A673 (cell line): ENCODE measurements around the gene FBXW12. TPM values are rescaled to one million over a fixed set of nuclear protein-coding genes. Genes with fewer than 3 reads are reported as not detected.

ENCODE experiments used
- BruUV-seq: library from RNA; stranded (reverse); fragments of 400-500 nt; replicated peaks from 2 replicates; lab custom pipeline; 2021; lab: Mats Ljungman, UMichigan
- CTCF ChIA-PET: fragments of 300-600 bp; sonication (Branson Sonifier 250); formaldehyde crosslinking; loops from one replicate; lab custom pipeline; 2022; ENCODE audit warnings: antibody characterized with exemption; lab: Charles Lee
- POLR2A ChIA-PET: fragments of 300-600 bp; sonication (Branson Sonifier 250); formaldehyde crosslinking; loops from one replicate; lab custom pipeline; 2022; ENCODE audit warnings: antibody characterized with exemption; ENCODE audit not compliant: low non-redundant PET; lab: Charles Lee
- DNase-seq: peaks from one replicate; pipeline ENCODE4 v3.0.0-alpha.2; 2015; ENCODE audit warnings: low spot score
- H3K27ac ChIP-seq: fragments of 200-600 bp; sonication (generic); 2 replicates; pipeline ENCODE4 v1.5.1; 2016; ENCODE audit warnings: mixed run types, low read depth, mild to moderate bottlenecking, mixed read lengths, antibody characterized with exemption, low read length; ENCODE audit not compliant: poor library complexity, severe bottlenecking
- H3K27me3 ChIP-seq: fragments of 200-600 bp; sonication (generic); replicated peaks from 2 replicates; pipeline ENCODE4 v1.6.1; 2017; ENCODE audit warnings: mixed run types, low read depth, mild to moderate bottlenecking, mixed read lengths, antibody characterized with exemption, low read length; ENCODE audit not compliant: insufficient read depth, poor library complexity
- H3K36me3 ChIP-seq: fragments of 200-600 bp; sonication (generic); 2 replicates; pipeline ENCODE4 v1.6.1; 2016; ENCODE audit warnings: mixed run types, mild to moderate bottlenecking, mixed read lengths, antibody characterized with exemption, low read length; ENCODE audit not compliant: insufficient read depth, poor library complexity, severe bottlenecking
- H3K4me1 ChIP-seq: fragments of 200-600 bp; sonication (generic); 2 replicates; pipeline ENCODE4 v1.6.1; 2017; ENCODE audit warnings: mixed run types, mild to moderate bottlenecking, mixed read lengths, antibody characterized with exemption, low read length; ENCODE audit not compliant: insufficient read depth, poor library complexity, severe bottlenecking
- H3K4me3 ChIP-seq: fragments of 200-600 bp; sonication (generic); 2 replicates; pipeline ENCODE4 v1.5.1; 2016; ENCODE audit warnings: low read depth, mixed run types, mild to moderate bottlenecking, mixed read lengths, low read length; ENCODE audit not compliant: poor library complexity, severe bottlenecking
- H3K9me3 ChIP-seq: fragments of 200-600 bp; sonication (generic); 2 replicates; pipeline ENCODE4 v1.6.1; 2016; ENCODE audit warnings: mixed run types, low read depth, mild to moderate bottlenecking, mixed read lengths, antibody characterized with exemption, low read length; ENCODE audit not compliant: poor library complexity, severe bottlenecking
- EZH2 ChIP-seq: fragments of 200-600 bp; sonication (generic); IDR thresholded peaks from 2 replicates; pipeline ENCODE4 v1.6.1; 2017; ENCODE audit warnings: borderline replicate concordance, low read depth, mild to moderate bottlenecking, mixed read lengths, antibody characterized with exemption, low read length; ENCODE audit not compliant: poor library complexity, severe bottlenecking
- intact Hi-C: fragments of 100-400 bp; cut with micrococcal nuclease; formaldehyde crosslinking; loops from one replicate; pipeline ENCODE4 v1.10.0; 2022; ENCODE audit not compliant: unreplicated experiment
- total RNA-seq: library from RNA; stranded (reverse); gene quantifications from 2 replicates; pipeline ENCODE4 v1.2.3, GENCODE V29; 2021
- TF ChIP-seq, protein P1 (sequence below): fragments of 300-800, 200-600 bp; sonication (generic); conservative IDR thresholded peaks from 2 replicates; pipeline ENCODE4 v1.5.1; 2017; ENCODE audit warnings: low read depth, mild to moderate bottlenecking, antibody characterized with exemption, low read length, moderate library complexity, mixed read lengths

The FBXW12 gene
- total RNA-seq, 1 experiment from 2014 or later: 0.60 TPM

DNA sequence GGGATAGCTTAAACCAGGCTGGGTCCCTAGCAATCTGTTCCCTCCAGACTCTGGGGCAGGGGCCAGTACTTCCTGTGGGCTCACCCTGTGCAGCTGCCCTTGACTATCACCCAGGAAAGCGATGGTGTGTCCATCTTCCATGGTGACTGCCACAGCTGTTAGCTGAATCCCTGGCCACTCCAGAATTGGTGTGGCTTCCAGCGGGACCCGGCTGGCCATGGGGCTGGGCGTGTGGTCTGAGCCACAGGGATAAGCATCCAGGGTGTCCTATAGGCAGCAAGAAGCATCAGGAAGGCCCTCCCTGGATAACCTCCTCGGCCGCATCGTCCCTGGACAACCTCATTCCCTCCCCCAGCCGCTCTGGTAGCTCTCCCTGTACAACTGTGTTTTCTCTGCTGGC lies 50.7 kb downstream of the FBXW12 start:
- no peak for DNase-seq
- no peaks in the 10 kb centered on the region for H3K36me3 ChIP-seq
- no peaks in the 10 kb centered on the region for H3K27me3 ChIP-seq

DNA sequence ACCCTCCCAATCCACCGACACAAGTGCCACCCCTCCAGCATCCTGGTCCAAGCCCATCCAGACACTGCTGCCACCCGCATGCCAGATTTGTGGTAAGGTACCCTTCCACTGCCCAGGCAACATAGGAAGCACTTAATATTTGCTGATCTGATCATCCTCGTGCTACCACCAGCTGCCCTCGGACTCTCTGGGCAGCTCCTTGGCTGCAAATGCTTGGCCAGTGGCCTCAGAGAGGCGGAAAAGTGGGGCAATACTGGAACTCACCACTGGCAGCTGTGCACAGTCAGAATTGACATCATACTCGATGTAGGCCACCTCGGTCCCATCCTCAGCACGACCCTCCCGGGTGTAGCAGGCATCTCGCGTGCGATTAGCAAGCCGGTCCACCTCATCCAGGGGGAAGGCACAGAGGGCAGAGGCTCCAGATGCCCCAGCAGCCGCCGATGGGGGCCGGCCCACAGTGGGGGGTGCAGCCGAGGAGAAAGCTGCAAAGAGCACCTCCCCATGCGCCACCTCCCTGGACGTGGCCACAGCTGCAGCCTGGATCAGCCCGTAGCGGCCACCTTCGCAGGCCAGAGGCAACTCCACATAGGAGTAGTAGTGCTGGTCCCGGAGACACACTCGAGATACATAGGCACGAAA lies 51.3 kb downstream of the FBXW12 start:
- no peak overlapping the region for H3K4me3 ChIP-seq
- H3K36me3 ChIP-seq: no peaks in the 10 kb centered on the region
- H3K9me3 ChIP-seq: no peaks in the 10 kb centered on the region
- intact Hi-C loops: no loop called here
- H3K4me1 ChIP-seq: peaks cover 6% of the 10 kb centered on the region
- TF ChIP-seq EZH2: no peak
- TF ChIP-seq, protein P1, sequence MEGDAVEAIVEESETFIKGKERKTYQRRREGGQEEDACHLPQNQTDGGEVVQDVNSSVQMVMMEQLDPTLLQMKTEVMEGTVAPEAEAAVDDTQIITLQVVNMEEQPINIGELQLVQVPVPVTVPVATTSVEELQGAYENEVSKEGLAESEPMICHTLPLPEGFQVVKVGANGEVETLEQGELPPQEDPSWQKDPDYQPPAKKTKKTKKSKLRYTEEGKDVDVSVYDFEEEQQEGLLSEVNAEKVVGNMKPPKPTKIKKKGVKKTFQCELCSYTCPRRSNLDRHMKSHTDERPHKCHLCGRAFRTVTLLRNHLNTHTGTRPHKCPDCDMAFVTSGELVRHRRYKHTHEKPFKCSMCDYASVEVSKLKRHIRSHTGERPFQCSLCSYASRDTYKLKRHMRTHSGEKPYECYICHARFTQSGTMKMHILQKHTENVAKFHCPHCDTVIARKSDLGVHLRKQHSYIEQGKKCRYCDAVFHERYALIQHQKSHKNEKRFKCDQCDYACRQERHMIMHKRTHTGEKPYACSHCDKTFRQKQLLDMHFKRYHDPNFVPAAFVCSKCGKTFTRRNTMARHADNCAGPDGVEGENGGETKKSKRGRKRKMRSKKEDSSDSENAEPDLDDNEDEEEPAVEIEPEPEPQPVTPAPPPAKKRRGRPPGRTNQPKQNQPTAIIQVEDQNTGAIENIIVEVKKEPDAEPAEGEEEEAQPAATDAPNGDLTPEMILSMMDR: no peak
- no peaks in the 10 kb centered on the region for H3K27me3 ChIP-seq
- ChIA-PET CTCF (no interaction called here), POLR2A (no interaction called here)
- no TSS peak for BruUV-seq
- DNase-seq: no peak
- no peak overlapping the region for H3K27ac ChIP-seq

More for the DNA sequence above, 50.7 kb downstream of the FBXW12 start:
- intact Hi-C loops: no loop called here
- Histone ChIP-seq H3K27ac (no peak overlapping the region), H3K9me3 (no peaks in the 10 kb centered on the region), H3K4me3 (no peak overlapping the region), H3K4me1 (no peaks in the 10 kb centered on the region)
- TF ChIP-seq, protein P1: no peak
- no peak for TF ChIP-seq EZH2
- ChIA-PET POLR2A (no interaction called here), CTCF (no interaction called here)
- no TSS peak for BruUV-seq

DNA sequence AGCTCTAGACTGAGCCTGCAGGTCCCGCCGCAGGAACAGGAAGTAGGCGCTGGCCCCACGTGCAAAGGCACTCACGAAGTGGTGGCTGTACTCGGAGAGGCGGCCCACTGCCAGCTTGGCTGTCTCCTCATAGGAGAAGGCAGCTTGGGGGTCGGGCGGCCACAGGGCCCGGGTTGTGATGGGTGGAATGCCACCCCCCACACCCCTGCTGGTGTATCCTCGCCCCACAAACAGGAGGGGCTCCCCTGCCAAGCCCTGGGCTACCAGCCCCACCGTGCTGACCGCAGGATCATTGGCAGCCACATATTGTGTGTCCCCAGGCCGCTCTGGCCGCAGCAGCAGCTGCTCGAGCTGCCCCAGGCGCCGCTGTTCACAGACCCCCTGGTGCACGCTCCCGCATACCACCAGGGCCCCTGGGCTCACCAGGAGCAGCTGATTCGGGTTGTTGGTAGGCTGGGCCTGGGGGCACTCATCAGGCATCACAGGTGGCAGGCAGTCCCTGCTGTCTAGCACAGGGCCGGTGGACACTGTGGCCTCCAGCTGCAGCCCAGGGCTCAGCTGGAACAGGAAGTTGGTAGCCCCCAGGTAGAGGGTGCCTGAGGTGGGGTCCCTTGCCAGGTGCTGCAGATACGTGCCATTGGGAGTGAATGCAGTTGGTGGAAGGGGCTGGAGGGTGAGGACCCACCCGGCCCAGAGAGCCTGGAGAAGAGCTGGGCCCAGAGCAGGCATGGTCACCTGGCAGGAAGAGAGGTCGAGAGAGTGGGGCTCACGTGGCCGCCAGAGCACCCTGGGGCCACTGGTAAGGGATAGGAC lies 52.1 kb downstream of the FBXW12 start:
- TF ChIP-seq, protein P1: no peak
- TF ChIP-seq EZH2: no peak
- no peak for DNase-seq
- Histone ChIP-seq H3K27me3 (no peaks in the 10 kb centered on the region), H3K27ac (no peak overlapping the region), H3K9me3 (no peaks in the 10 kb centered on the region), H3K36me3 (no peaks in the 10 kb centered on the region), H3K4me3 (no peak overlapping the region), H3K4me1 (peaks cover 7% of the 10 kb centered on the region)
- ChIA-PET CTCF (no interaction called here), POLR2A (no interaction called here)
- intact Hi-C loops: no loop called here
- BruUV-seq: no TSS peak
